ENCODE data around the gene CCNF. TPM values are rescaled to one million over a fixed set of nuclear protein-coding genes. Genes with fewer than 3 reads are reported as not detected.

The CCNF gene
- total RNA-seq, 4 donors from 2014 or later = 0.27 to 2.1 (median 0.82) TPM

DNA sequence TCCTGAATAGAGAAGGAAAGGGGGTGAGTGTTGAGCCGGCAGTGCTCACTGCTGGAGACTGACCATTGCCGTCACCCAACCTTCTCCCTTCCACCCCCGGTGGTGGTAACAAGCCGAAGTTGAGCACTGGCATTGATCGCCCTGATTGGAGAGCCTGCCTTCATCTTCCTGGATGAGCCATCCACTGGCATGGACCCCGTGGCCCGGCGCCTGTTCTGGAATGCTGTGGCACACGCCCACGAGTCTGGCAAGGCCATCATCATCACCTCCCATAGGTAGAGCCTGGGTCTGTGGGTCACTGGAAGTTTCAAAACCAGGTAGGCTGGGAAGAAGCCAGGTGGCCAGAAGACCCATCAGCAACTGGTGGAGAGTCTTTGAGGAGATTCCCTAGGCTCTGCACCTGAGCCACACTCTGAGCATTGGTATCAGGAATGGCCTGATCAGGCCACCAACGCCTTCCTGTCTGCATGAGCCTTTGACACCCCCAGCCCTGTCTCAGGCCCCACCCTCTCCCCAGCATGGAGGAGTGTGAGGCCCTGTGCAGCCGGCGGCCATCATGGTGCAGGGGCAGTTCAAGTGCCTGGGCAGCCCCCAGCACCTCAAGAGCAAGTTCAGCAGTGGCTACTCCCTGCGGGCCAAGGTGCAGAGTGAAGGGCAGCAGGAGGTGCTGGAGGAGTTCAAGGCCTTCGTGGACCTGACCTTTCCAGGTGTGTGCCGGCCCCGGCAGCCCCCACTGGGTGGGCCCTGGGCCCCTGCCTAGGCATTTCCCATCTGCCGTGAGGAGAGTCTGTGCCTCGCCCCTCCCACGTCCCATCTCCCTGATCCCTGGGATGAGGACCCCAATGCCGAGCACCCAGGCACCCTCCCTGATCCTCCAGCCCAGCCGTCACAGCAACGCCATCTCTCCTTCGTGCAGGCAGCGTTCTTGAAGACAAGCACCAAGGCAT lies 4.9 kb upstream of the CCNF start:
- 80 to 100% methylated on average over 1 to 4 of the region's 25 CpGs for WGBS, 2 donors (ENCODE audit: low coverage in 1 of 2)
- no peak for TF ChIP-seq POLR2AphosphoS5 (IDR thresholded peaks at IDR 0.05)
- no peak for TF ChIP-seq POLR2A (IDR thresholded peaks at IDR 0.05)
- no peak for TF ChIP-seq CTCF (IDR thresholded peaks at IDR 0.05)
- no peak for TF ChIP-seq EP300 (IDR thresholded peaks at IDR 0.05)
- no peak for ATAC-seq

GRCh38 chr16:2425008-2425518 lies 4.2 kb upstream of the CCNF start:
- no peak for ATAC-seq
- 79% methylated on average over 6 of the region's 9 CpGs; no CpG with 5 or more reads in 1 of the 2 donors for WGBS, 2 donors (ENCODE audit: low coverage in 1 of 2)
- TF ChIP-seq POLR2AphosphoS5 (IDR thresholded peaks at IDR 0.05) (no peak), CTCF (IDR thresholded peaks at IDR 0.05) (no peak), EP300 (IDR thresholded peaks at IDR 0.05) (no peak), POLR2A (IDR thresholded peaks at IDR 0.05) (no peak)

More for the DNA sequence above, 4.9 kb upstream of the CCNF start:
- Histone ChIP-seq H3K27ac (no peak overlapping the region), H3K27me3 (no peaks in the 10 kb centered on the region), H3K36me3 (no peaks in the 10 kb centered on the region), H3K4me3 (no peak overlapping the region), H3K4me1 (peaks cover 0 to 8% (median 3%) of the 10 kb centered on the region in 3 donors), H3K9me3 (no peaks in the 10 kb centered on the region)

GRCh38 chr16:2425825-2426430 lies 3.3 kb upstream of the CCNF start:
- no peaks in the 10 kb centered on the region for H3K27me3 ChIP-seq
- no peak for TF ChIP-seq POLR2AphosphoS5 (IDR thresholded peaks at IDR 0.05)
- TF ChIP-seq EP300 (IDR thresholded peaks at IDR 0.05) = no peak
- TF ChIP-seq CTCF (IDR thresholded peaks at IDR 0.05) = no peak
- no peak for TF ChIP-seq POLR2A (IDR thresholded peaks at IDR 0.05)
- no peaks in the 10 kb centered on the region for H3K9me3 ChIP-seq
- no peak overlapping the region for H3K4me3 ChIP-seq
- H3K36me3 ChIP-seq = no peaks in the 10 kb centered on the region
- peaks cover 0 to 20% (median 10%) of the 10 kb centered on the region in 3 donors for H3K4me1 ChIP-seq
- no peak for ATAC-seq
- no CpG with 5 or more reads among the region's 13 CpGs for WGBS, 2 donors (ENCODE audit: low coverage in 1 of 2)
- H3K27ac ChIP-seq = no peak overlapping the region

More at GRCh38 chr16:2425008-2425518, 4.2 kb upstream of the CCNF start:
- Histone ChIP-seq H3K9me3 (no peaks in the 10 kb centered on the region), H3K4me3 (no peak overlapping the region), H3K4me1 (peaks cover 0 to 14% (median 6%) of the 10 kb centered on the region in 3 donors), H3K27ac (no peak overlapping the region), H3K27me3 (no peaks in the 10 kb centered on the region), H3K36me3 (no peaks in the 10 kb centered on the region)

DNA sequence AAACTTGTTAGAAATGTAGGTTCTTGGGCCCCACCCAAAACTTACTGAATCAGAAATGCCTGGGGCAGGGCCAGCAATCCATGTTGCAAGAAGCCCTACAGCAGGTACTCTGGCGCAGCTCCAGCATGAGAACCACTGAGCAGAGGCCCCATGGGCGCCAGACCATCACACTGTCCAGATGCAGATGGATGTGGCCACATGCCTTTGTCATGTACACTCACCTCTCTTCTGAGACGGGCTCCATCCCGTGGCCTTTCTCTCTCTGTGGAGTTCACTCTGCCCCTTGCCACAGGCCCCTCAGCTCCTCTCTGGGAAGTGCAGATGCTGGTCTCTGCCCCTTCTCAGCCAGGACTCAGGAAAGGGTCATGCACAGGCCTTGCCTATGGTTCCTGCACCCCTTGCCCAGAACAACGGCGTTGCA lies 2.3 kb upstream of the CCNF start:
- H3K27me3 ChIP-seq = no peaks in the 10 kb centered on the region
- WGBS, 2 donors (ENCODE audit: low coverage in 1 of 2) = 91 to 100% methylated on average over 2 to 3 of the region's 6 CpGs
- no peak for ATAC-seq
- H3K36me3 ChIP-seq = no peaks in the 10 kb centered on the region
- no peak overlapping the region for H3K4me3 ChIP-seq
- H3K27ac ChIP-seq = no peak overlapping the region
- no peak for TF ChIP-seq CTCF (IDR thresholded peaks at IDR 0.05)
- TF ChIP-seq POLR2A (IDR thresholded peaks at IDR 0.05) = no peak
- no peak for TF ChIP-seq POLR2AphosphoS5 (IDR thresholded peaks at IDR 0.05)
- no peak for TF ChIP-seq EP300 (IDR thresholded peaks at IDR 0.05)
- no peaks in the 10 kb centered on the region for H3K9me3 ChIP-seq
- H3K4me1 ChIP-seq = peaks cover 0 to 20% (median 10%) of the 10 kb centered on the region in 3 donors
